ENCODE measurements around the gene HECTD2.

DNA sequence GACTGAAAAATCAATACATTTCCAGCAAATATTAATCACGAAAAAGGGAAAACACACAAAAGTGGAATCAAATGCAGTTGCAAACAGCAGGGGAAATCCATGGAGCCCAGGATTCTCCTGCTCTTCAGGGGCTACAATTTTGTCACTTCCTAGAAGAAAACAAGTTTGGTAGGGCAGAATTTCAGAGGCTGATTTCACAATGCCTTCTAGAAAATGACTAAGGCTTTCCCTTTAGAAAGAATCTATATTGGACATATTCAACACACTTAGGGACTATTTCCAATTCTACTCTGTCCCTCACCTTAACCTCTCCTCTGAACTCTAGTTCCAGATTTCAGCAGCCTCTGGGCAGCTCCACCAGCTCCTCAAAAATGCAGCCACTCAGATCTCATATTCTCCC, 111.3 kb downstream of the HECTD2 start:
- TF ChIP-seq POLR2A (IDR thresholded peaks at IDR 0.05): no peak
- TF ChIP-seq POLR2AphosphoS5 (IDR thresholded peaks at IDR 0.05): no peak
- TF ChIP-seq CTCF (IDR thresholded peaks at IDR 0.05): no peak
- TF ChIP-seq EP300 (IDR thresholded peaks at IDR 0.05): no peak
